Measurements from ENCODE around the gene NRN1. TPM values are rescaled to one million over a fixed set of nuclear protein-coding genes. Genes with fewer than 3 reads are reported as not detected.

The NRN1 gene
- total and polyA plus RNA-seq, 2 experiments from 2014 or later: not detected

DNA sequence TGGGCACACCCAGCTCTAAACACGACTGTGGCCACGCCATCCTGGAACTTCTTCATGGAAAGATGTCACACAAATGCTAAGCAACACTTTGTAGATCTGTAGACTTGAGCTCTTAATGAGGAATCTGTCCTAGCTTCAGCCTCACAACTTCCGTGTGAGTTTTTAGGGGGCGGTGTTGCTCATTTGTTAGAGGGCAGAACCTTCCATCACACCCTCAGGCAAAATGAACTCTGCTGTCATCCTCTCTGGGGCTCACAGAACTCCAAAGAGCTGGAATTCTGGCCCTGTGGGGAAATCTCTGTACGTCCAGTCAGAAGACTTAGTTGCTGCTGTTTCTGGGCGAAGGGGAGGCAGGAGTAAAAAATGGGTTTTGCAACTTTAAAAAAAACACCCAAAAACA is 49.8 kb downstream of the NRN1 start:
- H3K4me1 ChIP-seq (ENCODE audit: insufficient read depth): no peaks in the 10 kb centered on the region
- H3K4me2 ChIP-seq: no peak overlapping the region
- DNase-seq (ENCODE audit: low spot score): no peak
- H3K36me3 ChIP-seq (replicated peaks; ENCODE audit: insufficient read depth, low read depth): no peaks in the 10 kb centered on the region
- H3K27ac ChIP-seq: no peak overlapping the region
- no peak overlapping the region for H3K4me3 ChIP-seq
- no peaks in the 10 kb centered on the region for H3K79me2 ChIP-seq
- H3K9me3 ChIP-seq (ENCODE audit: low read depth): no peaks in the 10 kb centered on the region
- H2AFZ ChIP-seq: no peak overlapping the region
- no peaks in the 10 kb centered on the region for H3K27me3 ChIP-seq
- WGBS (ENCODE audit: low lambda C conversion rate, missing lambda C conversion rate): 59% methylated on average over 6 of the region's 6 CpGs
- no peaks in the 10 kb centered on the region for H3K9me2 ChIP-seq (replicated peaks; ENCODE audit: insufficient read depth)
- H4K20me1 ChIP-seq (ENCODE audit: insufficient read depth, poor library complexity, severe bottlenecking): no peaks in the 10 kb centered on the region
- TF ChIP-seq, protein P1, sequence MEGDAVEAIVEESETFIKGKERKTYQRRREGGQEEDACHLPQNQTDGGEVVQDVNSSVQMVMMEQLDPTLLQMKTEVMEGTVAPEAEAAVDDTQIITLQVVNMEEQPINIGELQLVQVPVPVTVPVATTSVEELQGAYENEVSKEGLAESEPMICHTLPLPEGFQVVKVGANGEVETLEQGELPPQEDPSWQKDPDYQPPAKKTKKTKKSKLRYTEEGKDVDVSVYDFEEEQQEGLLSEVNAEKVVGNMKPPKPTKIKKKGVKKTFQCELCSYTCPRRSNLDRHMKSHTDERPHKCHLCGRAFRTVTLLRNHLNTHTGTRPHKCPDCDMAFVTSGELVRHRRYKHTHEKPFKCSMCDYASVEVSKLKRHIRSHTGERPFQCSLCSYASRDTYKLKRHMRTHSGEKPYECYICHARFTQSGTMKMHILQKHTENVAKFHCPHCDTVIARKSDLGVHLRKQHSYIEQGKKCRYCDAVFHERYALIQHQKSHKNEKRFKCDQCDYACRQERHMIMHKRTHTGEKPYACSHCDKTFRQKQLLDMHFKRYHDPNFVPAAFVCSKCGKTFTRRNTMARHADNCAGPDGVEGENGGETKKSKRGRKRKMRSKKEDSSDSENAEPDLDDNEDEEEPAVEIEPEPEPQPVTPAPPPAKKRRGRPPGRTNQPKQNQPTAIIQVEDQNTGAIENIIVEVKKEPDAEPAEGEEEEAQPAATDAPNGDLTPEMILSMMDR (IDR thresholded peaks at IDR 0.05; ENCODE audit: poor library complexity): no peak
- TF ChIP-seq EZH2phosphoT487 (IDR thresholded peaks at IDR 0.05; ENCODE audit: low read depth, severe bottlenecking, unreplicated experiment) (no peak), EZH2 (IDR thresholded peaks at IDR 0.05; ENCODE audit: borderline replicate concordance) (no peak)

DNA sequence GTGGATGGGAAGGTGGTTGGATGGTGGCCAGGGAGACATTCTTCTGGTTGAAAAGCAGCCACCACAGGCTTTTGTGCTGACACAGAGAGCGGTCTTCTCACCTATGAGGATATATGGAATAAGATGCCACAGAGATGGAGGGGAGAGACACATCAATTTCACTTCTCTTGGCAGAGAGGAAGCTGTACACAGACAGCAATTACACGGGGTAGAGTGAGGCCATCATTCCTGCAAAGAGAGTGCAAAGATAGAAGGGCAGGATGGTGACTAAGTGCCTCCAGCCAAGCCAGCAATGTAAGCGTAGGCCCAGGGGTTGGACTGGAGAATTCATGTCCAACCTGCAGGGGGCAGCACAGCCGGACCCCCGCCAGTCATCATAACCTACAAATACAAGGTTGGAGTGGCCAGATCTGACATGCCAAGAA is 56.4 kb downstream of the NRN1 start:
- no peaks in the 10 kb centered on the region for H4K20me1 ChIP-seq (ENCODE audit: insufficient read depth, poor library complexity, severe bottlenecking)
- H2AFZ ChIP-seq: no peak overlapping the region
- H3K27me3 ChIP-seq: no peaks in the 10 kb centered on the region
- H3K4me1 ChIP-seq (ENCODE audit: insufficient read depth): no peaks in the 10 kb centered on the region
- WGBS (ENCODE audit: low lambda C conversion rate, missing lambda C conversion rate): 47% methylated on average over 5 of the region's 5 CpGs
- no peaks in the 10 kb centered on the region for H3K36me3 ChIP-seq (replicated peaks; ENCODE audit: insufficient read depth, low read depth)
- no peak for DNase-seq (ENCODE audit: low spot score)
- H3K9me2 ChIP-seq (replicated peaks; ENCODE audit: insufficient read depth): no peaks in the 10 kb centered on the region
- no peak overlapping the region for H3K27ac ChIP-seq
- no peaks in the 10 kb centered on the region for H3K79me2 ChIP-seq
- H3K4me2 ChIP-seq: no peak overlapping the region
- TF ChIP-seq, protein P1 (IDR thresholded peaks at IDR 0.05; ENCODE audit: poor library complexity): peak; percentile 24
- TF ChIP-seq EZH2phosphoT487 (IDR thresholded peaks at IDR 0.05; ENCODE audit: low read depth, severe bottlenecking, unreplicated experiment): no peak
- H3K4me3 ChIP-seq: no peak overlapping the region
- H3K9me3 ChIP-seq (ENCODE audit: low read depth): no peaks in the 10 kb centered on the region

Data from hepatocyte (in vitro differentiated cells).